ENCODE data around the gene KIF26B.

Gene KIF26B

GRCh38 chr1:245477941-245478340, 323.2 kb downstream of the KIF26B start:
- no peak for DNase-seq

DNA sequence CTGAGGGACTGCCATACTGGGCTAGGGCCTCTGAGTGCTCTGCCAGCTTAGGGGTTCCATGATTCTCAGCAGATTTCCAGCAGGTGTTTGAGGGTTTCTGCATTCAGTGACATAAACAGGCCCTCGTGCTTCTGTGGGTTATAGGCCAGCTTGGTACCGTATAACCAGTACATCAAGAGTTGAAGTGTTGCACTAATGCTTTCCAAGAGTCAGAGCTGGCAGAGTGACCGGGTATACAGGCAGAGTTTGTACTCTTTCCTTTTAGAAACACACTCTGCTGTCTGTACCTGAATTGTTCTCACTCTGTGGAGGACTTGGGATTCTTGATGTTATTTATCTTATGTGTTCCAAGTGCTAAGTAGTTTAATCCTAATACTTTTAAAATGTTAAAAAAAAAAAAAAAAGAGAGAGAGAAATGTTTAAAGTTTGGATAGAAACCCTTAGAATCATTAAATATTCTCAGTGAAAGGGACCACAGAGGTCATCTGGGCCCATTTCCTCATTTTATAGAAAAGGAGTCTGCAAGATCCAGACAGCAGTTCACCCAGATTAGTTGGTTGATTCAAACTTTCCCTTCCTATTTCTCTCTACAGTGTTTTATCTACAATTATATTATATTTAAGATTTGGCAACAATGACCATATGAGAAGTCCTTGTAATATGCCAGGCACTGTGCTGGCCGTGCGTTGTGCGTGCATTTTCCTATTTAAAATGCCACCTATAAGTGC, 325.8 kb downstream of the KIF26B start:
- no peak for DNase-seq

GRCh38 chr1:245481261-245481660, 326.5 kb downstream of the KIF26B start:
- no peak for DNase-seq

- no peak for DNase-seq
These were observed 328.5 kb downstream of the KIF26B start for GRCh38 chr1:245483247-245483646.

GRCh38 chr1:245484176-245484575, 329.4 kb downstream of the KIF26B start:
- no peak for DNase-seq

GRCh38 chr1:245485996-245486395, 331.2 kb downstream of the KIF26B start:
- DNase-seq, result no peak

DNA sequence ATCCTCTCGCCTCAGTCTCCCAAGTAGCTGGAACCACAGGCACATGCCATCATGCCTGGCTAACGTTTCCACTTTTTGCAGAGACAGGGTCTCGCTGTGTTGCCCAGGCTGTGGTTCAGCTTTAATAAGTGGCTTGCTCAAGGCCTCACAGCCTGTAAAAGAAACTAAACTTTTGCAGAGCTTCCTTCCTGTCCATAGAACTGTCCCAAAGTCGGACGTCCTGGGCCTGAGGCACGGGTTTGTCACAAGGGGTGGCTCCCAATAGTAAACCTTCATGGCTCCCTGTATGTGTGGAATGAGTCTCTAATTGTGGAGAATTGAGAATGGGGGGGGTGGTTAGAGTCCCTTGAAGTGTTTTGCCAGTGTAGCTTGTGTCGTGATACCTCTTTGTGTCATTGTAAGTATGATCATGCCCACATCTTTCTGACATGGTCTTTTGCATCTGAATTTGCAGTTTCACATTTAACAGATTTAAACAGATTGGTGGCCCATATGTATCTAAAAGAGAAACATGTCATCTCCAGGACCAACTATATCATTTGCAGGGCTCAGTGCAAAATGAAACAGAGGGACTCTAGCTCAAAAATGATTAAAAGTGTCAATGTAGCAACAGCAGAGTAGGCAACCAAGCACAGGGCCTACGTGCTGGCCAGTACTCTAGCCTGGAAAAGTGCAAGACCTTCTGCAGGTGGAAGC, 332.1 kb downstream of the KIF26B start:
- DNase-seq, result no peak

DNA sequence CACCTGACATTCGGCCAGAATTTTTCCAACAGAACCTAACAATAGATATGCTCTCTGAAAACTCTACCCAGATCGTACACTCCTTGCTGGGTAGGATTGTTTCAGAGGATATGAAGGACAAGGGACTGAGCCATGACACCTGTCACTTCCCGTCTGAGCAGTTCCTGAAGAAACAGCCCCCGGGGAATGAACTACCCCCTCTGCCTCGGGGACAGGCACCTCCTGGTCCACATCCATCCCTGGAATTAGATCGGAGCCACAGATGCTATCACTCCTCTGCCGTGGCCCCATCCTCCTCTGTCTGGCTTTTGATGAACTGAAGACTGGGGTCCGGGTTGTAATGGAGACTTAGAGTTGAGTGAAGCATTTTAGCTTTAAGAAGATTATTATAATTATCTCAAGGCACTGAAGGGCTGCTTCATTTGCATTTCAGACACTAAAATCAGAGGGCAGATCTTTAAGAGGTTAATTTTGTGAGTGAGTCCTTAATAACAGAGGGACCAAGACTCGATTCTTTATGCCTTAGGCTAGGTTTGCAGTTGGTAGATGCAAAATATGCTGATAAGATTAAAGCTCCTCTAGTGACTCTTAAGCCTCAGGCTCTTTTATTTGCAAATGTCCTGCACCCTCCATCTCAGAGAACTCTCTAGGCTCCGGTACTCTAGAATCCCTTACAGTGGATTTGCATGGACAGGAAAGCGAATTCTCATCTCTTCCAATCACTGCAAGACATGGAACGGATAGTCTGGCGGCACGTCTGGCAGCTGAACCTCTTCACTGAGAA, 333.8 kb downstream of the KIF26B start:
- no peak for DNase-seq

- no peak for DNase-seq
These were observed 335.1 kb downstream of the KIF26B start for GRCh38 chr1:245489838-245490237.

DNA sequence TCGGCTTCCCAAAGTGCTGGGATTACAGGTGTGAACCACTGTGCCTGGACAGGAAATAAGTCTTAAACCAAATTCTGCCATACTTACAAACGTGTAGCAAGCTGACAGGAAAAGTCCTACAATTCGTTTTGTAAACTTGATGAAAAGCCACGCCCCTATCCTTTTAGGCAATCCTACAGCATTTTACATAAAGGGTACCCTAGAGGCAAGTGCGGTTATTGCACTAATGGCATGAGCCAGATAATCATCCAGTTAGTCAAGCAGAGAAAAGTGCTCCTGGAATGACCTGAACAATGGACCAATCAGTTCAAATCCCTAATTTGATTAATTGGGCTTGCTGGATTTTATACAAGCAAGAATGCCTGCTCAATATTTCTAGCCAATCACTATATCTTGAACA, 338.2 kb downstream of the KIF26B start:
- DNase-seq, result no peak

DNA sequence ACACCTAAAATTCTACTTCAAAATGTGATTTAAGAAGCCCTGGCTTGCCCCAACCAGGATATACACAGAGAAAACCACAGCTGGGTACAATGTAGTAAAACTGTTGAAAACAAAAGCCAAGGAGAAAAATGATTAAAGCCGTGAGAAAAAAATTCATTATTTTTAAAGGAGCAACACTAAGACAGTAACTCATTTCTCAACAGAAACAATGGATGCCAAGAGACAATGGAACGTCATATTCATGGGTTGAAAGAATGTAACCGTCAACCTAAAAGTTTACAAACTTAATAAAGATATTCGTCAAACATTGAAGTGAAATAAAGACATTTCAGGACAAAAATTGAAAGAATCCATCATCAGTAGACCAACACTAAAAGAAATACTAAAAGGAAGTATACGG, 340.9 kb downstream of the KIF26B start:
- DNase-seq, result no peak

- DNase-seq, result no peak
These were observed 345.8 kb downstream of the KIF26B start for GRCh38 chr1:245500546-245500945.

DNA sequence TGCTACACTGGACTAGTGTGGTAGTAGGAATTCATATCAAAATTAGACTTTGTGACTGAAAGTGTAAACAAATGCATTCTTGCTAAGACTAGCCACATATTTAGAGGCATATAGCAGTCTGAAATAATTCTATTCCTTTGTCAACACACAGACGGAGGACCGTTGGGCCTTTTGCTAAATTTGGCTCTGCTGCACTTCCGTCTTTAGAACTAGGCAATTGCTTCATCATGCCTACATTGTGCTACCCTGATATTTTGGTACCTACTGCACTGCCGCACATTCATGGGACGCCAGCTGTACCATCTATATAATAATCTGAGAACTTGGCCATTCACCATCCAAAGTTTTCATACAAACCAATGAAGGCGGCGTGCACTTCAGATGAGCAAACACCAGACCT, 346.8 kb downstream of the KIF26B start:
- DNase-seq, result no peak

- no peak for DNase-seq
These were observed 348.8 kb downstream of the KIF26B start for GRCh38 chr1:245503548-245503947.

GRCh38 chr1:245510144-245510543, 355.4 kb downstream of the KIF26B start:
- DNase-seq, result no peak

DNA sequence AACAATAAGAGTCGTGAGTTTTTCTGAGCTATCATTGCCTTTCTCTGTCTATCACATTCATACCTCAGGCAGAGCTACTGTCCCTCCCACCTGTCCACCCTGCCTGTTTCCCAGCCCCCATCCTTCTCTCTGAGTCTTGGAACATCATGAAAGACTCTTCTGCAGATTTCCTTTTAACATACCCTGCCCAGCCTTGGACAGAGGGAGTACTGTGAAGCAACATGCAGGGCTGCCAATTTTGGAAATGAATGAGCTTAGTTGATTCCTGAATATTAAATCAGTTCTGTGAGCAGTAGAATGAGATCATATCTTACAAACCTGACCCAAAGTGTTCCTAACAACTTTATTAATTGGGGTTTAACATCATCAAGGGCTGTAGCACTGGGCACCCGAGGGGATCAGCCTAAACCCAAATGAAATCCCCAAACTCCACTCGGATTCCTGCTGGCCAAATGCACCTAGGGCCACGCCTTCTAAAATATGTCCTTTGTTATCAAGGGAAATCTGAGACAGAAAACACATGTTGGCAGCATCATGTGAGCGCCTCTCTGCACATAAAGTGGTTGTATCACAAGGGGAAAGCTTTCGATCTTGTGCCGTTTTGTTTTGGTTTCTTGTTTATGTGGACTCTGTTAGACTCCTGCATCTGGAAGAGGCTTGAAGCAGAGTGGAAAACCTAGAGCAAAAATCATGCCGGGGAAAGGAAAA, 357.6 kb downstream of the KIF26B start:
- no peak for DNase-seq

- no peak for DNase-seq
These were observed 358.3 kb downstream of the KIF26B start for GRCh38 chr1:245512980-245513578.

DNA sequence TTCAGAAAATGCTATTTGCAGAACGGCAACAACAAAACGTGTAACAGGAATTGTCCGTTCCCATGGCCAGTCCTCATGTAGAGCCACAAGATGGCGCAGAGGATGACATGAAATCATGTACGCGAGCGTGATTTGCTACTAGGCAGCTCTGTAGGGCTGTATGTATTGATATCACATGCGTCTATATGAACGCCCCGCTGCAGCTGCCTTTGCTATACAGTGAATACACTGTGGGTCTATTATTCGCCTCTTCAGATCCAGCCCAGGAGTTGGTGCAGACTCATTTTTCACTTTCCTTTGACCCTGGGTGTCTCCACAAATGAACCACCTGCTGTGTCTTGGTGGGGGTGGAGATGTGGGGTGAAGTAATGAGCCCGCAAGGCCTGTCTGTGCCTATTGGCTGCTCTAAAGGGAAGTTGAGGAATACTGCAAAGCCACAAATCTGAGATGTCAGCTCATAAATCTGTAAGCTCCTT, 361.5 kb downstream of the KIF26B start:
- no peak for DNase-seq

DNA sequence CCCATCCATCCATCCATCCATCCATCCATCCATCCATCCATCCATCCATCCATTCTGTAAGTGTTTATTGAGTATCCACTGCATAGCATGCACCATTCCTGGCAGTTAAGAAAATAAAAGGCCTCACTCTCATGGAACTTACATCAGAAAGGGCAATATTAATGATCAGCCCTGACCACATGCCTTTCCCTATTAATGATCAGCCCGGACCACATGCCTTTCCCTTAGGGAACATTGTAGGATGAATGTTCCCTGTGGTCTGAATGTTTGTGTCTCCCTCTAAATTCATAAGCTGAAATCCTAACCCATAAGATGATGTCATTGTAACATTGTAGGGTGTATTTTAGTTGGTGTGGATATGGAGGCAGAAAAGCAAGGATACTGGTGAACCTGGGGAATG, 365.8 kb downstream of the KIF26B start:
- DNase-seq, result no peak

DNA sequence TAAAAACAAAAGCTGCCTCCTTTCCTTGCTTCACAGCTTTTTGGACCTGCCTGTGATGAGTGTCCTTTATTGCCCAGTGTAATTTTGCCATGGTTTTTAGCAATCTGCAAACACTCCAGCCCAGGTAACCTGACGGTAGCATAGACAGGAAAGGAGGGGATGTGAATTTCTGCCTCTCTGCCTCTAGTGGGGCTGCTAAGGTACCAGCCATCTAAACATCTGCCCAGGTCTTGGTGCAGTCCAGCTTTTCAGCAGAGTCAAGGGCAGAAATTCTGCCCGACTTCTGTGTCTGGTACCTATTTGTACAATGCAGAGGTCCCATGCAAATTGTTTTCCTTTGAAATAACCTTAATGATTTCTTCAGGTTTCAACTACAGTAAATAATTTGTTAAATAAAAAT, 371.4 kb downstream of the KIF26B start:
- no peak for DNase-seq

DNA sequence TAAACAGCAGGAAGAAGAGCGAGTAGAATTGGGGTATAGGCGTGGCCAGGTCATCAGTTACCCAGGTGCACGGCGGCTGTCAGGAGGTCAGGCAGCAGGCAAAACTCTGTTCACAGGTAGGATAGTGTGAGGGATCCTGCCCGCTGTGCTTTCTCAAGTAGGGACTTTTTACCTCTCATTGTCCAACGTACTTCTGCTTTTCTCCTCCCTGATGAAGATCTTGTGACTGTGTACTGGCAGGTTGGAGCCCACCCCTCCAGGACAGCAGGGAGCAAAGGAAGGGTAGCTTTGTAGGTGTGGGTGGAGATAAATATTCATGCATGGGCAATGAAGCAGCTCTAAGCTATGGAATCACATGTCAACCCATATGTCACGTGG, 373.5 kb downstream of the KIF26B start:
- no peak for DNase-seq

DNA sequence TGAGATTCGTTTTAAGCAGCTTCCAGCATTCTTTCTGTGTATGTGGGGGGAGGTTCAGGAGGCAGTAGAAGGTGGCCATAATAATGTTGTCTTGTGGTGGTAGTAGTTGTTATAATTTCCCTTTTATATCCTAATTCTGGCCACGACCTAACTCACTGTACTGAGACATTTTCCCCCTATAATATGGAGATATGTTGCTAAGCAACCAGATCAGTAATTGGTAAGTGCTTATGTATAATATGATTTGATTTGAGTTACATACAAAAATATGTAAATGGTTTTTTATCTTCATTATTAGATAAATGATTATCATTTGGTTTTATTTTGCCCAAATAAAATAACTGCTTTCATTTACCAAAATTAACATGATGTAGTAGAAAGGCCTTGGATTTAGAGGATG, 376.2 kb downstream of the KIF26B start:
- DNase-seq, result no peak

- DNase-seq, result no peak
These were observed 383.2 kb downstream of the KIF26B start for GRCh38 chr1:245537992-245538391.

Measured in activated CD4-positive, alpha-beta T cell treated with anti-CD3 and anti-CD28 coated beads, Interleukin-10, Interleukin-2, amounts not matched to agents 100 ng/mL and 50 ng/mL, durations not matched to agents 16 hours and 8 hours (primary cell).